HG03571 (cell line): ENCODE results near the gene TCF7L2.

ENCODE experiments used
- ATAC-seq: cut with Tn5 transposase; IDR thresholded peaks from one replicate; pipeline ENCODE4 v1.9.1; 2021; ENCODE audit not compliant: unreplicated experiment

The TCF7L2 gene

DNA sequence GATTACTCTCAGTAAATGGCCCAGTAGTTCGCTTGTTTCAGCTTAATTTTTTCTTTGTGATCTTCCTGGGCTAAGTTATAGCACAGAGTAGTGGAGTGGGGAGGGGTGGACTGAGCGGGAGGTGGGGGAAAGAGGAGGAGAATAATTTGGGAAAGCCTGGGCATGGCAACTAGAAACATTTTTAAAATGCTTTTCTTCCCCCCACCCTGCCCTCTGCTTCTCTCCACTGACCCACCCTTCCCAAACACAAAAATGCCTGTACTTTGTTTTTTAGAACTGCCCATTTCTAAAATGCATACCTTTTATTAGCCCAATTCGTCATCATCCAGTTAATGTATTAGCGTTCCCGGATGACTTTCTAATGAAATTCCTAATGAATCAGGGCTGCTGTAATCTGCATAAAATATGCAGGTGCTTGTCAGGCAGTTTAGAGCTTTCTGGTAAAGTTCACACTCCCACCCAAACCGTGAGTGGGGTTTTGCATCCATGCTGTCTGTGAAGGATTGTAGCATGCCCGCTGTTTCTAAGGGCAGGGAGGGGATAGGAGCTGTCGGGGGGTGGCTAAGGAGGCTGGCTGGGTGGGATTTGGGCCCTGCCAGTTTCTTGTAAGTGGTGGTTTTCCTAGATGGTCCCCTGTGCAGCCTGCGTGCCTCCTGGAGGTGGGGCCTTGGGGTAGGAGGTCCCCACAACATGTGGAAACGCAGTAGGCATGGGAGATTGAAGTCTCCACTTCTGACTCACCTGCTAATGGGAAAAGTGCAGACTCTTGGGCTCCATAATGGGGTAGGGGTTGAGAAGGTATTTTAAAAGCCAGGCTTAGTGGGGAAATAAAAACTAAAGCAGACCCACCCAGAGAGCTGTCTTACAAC, 190.3 kb downstream of the TCF7L2 start:
- ATAC-seq, result no peak

GRCh38 chr10:113142601-113143362, 192.7 kb downstream of the TCF7L2 start:
- ATAC-seq, result no peak

DNA sequence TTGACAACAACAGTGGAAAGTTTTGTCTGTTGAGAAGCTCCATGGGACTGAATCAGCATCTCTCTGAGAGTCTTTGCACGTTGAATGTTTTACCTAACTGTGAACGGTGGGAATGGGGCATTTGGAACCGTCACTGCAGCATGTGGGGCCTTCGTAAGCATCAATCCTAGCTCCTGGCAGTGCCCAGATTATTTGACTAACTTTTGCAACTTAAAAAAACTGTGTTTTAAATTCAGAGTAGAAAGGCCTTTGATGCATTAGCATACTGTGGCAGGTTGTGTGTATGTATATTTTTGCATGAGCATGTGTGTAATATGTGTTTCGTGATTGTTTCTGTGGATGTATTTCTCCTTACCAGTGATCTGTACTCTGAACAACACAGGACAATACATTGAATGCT, 194.5 kb downstream of the TCF7L2 start:
- no peak for ATAC-seq

DNA sequence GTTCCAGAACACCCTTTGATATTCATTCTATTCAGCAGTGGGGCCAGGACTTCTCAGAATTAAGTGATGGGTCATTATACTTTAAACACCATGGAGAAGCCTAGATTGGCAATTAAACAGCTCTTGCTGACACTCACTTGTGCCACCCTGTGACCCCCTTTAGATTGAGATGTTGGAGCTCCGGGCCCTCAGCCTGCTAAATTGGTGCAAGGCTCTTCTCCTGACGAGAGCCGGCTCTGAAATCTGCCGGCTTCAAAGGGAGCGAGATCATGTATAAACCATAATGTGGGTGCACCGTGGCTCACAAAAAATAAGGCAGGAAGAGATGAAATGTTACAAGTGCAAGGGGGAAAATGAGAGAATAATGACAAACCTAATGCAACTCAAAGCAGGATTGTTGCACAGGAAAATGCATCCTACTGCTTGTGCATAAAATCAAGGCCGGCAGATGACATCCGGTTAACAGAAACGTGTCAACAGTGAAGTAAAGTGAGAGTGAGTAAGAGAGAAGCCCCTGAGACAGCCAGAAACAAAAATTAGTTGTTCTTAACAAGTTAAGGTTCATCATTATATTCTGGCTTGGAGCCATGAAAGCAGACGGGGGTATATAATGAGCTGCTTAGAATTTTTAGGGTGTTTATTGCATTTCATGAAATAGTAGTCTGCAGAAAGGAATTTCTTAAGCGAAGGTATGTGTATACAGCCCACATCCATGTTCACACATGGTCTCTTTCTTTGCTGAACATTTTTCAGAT, 198.2 kb downstream of the TCF7L2 start:
- no peak for ATAC-seq

DNA sequence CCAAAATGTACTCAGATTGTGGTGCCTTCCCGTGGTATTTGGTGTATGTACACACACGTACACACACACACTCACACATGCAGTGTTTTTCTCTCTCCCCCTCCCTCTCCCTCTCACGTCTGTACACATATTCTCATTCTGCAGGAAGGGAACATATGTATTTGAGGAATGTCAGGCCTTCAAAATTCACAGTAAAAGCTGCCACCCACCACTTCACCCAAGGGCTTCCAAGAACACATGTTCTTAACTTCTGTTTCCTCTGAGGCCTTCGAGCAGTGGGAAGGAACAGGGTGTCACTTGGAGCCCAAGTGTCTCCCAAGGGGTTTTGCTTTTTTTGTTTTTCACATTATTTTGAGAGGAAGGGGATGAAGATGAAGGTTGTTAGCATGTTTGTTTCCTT, 198.9 kb downstream of the TCF7L2 start:
- ATAC-seq, result no peak

DNA sequence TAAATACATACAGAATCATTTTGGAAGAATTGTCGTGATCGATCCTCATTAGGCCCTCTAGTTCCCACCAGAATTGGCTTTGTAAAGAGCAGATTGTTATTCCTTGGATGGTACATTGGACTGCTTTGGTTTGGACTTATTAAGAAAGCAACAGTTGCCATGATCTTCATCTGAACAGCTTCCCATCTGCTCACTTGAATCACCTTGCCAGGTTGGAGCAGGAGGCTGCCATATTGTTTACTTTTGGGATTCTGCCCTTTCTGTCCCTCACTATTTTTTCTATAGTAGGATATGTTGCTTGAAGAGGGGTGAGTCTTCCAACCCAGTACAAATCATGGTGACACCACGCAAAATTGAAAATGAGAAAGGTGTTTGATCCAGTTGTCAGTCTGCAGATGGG, 199.6 kb downstream of the TCF7L2 start:
- no peak for ATAC-seq

GRCh38 chr10:113151190-113151666, 201.2 kb downstream of the TCF7L2 start:
- no peak for ATAC-seq

DNA sequence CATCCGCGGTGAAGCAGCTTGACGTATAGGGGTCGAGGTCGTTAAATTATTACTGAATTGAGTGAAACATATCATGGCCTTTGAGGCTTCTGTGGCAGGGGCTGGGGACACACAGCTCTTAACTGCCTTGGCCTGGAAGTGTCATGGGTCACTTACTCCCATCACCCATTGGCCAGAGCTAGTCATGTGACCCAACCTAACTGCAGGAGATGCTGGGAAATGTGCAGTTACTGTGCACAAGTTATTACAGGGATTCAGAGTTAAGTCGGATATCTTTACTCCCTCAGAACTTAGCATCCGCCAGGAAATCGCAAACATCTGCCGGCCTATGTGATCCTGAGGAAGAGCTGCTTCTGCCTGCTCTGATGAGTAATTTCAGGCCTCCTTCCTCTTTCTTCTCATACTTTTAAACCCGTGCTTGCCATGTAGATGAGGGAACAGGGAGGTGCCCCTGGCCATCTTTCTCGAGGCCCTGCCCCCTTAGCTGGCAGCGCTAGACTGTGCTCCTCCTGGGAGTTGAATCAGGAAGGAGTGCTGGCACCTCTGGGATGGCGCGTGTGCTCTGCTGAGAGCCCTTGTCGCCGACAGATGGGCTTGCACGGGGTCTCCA, 203.6 kb downstream of the TCF7L2 start:
- no peak for ATAC-seq

GRCh38 chr10:113157441-113157840, 207.4 kb downstream of the TCF7L2 start:
- no peak for ATAC-seq

- ATAC-seq, result no peak
Measured at GRCh38 chr10:113158183-113158582, 208.1 kb downstream of the TCF7L2 start.

DNA sequence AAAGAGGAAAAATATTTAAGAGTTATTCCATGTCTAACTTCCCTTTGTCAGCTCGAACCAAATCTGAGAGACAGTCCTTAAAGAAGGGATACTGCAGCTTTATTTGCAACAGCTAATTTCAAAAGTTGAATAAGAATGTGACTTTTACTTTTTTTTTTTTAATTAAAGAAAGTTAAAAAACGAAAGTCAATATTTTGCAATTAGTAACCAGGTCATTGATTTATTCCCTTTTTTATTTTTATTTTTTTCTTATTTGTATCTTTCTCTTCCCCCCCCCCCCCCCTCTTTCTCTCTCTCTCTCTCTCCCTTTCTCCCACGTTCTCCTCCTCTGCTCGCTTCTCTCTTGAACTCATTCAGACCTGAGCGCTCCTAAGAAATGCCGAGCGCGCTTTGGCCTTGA, 209.5 kb downstream of the TCF7L2 start:
- ATAC-seq, result no peak

- ATAC-seq, result no peak
Measured at GRCh38 chr10:113160641-113161040, 210.6 kb downstream of the TCF7L2 start.

DNA sequence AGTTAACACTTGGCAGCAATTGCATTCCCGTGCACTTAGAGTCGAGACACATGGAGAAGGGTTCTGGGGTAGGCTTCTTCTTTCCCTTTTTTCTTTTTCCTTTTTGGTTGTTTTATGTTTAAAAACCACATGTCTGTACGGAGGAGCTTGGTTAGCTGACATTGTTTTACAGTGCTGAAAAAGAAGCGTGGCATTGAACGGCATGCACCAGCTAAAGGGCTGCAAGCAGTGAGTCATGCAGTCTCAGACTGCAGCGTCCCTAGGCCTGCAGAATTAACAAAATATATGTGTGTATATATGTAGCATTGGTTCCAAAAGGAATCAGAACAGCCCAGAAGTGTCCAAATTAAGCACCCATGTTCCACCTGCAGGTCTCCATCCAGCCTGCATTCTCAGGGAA, 211.0 kb downstream of the TCF7L2 start:
- no peak for ATAC-seq

GRCh38 chr10:113162960-113163359, 212.9 kb downstream of the TCF7L2 start:
- no peak for ATAC-seq

DNA sequence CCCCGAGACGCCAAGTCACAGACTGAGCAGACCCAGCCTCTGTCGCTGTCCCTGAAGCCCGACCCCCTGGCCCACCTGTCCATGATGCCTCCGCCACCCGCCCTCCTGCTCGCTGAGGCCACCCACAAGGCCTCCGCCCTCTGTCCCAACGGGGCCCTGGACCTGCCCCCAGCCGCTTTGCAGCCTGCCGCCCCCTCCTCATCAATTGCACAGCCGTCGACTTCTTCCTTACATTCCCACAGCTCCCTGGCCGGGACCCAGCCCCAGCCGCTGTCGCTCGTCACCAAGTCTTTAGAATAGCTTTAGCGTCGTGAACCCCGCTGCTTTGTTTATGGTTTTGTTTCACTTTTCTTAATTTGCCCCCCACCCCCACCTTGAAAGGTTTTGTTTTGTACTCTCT, 215.6 kb downstream of the TCF7L2 start:
- no peak for ATAC-seq

DNA sequence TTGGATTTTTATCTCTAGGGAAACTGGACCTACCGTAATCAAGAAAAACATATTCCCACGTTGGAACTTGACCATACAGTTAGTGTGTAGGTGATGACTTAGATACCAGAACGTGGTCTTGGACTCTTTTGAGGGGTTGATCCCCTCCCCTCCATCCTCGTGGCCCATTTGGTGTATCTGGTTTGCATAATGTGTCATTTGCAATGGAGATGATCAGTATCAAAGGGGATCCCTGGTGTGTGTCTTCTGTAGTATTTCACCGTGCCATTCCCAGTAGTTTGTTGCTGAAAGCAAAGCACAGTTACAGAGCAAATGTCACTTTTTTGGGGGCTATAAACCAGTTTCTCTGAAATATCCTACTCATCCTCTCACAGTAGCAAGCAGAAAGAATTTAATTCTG, 217.7 kb downstream of the TCF7L2 start:
- no peak for ATAC-seq

DNA sequence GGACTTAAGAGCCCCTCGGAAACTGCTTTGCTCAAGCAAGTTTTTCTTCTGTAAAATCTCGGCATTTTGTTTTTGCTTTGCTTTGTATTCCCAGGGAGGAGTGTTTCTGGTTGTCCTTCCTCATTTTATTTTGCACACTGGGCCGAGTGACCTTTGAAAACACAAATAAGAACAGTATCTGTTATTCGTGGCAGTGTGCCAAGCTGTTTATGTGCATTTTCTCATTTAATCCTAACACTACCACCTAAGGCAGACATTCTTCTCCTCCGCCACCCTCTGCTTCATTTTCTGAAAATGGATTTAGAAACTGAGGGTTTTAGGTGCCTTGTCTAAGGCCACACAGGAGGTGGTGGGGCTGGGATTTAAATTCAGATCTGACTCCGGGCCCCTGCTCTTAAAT, 218.5 kb downstream of the TCF7L2 start:
- no peak for ATAC-seq

GRCh38 chr10:113169111-113169510, 219.1 kb downstream of the TCF7L2 start:
- no peak for ATAC-seq

GRCh38 chr10:113169853-113170460, 219.9 kb downstream of the TCF7L2 start:
- peak; percentile 93 for ATAC-seq

DNA sequence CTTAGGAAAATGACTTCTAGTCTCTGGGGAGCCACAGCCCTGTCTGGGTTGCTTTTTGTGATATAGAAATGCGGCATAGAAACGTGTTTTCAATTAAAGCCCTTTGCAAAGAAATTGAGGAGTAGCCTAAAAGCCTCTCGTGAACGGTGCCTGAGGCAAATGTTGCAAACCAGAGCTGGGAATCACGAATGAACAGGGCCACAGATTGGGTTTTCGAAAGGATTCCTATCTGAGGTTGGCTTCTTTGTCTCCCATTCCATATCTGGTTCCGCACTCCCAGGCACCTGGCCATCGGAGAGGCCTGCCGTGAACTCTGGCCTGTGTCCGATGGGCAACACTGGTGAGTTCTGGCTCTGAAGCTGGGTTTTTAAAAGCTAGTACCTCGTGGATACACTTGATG, 221.6 kb downstream of the TCF7L2 start:
- ATAC-seq, result no peak

DNA sequence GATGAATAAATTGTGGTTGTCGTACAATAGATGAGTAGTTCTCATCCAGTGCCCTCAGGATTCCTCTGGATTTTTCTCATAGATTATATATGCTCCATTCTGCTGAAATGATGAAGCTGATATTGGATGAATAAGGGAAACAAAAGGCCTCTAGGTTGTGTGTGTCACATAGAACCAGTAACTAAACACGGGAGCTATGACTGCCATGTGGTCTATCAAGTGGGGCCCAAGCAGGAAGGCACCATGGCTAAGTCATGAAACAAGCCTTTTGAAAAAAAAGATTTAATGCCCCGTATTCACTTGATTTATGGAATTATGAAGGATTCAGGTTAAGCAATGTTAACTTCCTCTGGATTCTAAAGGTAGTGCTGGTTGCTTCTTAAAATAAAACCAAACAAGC, 225.1 kb downstream of the TCF7L2 start:
- no peak for ATAC-seq
